Mammary epithelial cell (primary cell): ENCODE measurements around the gene OGA.
A peak's percentile ranks its signal among the peaks of the same experiment; 100 is the strongest.

Experiments
- EZH2 ChIP-seq: IDR thresholded peaks from 2 replicates; pipeline ENCODE4 v1.6.1; 2012; ENCODE audit warnings: low read length, inconsistent platforms, borderline replicate concordance
- TF ChIP-seq, protein P1 (sequence below), 2 donors: IDR thresholded peaks in 1 of 2; conservative IDR thresholded peaks in 1 of 2; 2 replicates each; pipeline ENCODE4 v1.5.1; 2011 to 2012; ENCODE audit warnings: inconsistent platforms in 2 of 2, low read length in 2 of 2, mild to moderate bottlenecking in 2 of 2, control low read depth in 1 of 2, low read depth in 1 of 2; ENCODE audit not compliant: insufficient read depth in 1 of 2; ENCODE audit errors: extremely low read depth in 1 of 2

DNA sequence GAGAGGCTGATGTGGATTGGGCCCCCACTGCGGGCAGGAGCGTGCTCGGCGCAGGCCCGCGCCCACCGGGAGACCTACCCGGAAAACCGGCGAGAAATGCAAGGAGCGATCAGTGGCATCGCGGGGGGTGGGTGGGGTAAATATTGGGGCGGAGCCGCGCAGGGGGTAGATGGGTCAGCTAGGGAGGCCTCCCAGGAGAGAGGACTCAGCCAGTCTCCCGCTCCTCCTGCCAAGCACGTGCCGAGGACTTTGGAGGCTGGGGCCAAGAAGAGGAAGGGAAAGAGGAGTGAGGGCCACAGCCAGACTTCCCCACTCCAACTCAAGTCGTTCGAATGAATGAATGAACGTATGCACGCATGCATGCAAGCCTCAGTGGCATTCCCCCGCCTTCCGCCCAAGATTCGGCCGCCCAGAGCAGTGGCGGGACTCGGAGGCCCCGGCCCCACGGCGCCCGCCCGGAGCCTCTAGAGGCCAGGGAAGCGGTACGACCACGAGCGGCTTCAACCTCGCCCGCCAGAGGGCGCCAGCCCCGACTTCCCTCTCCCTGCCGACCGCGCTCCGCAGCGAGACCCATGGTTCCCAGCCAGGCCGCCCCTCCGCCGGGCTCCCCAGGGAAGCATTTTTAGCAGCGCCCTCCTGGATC is 38.6 kb downstream of the OGA start:
- TF ChIP-seq, protein P1, sequence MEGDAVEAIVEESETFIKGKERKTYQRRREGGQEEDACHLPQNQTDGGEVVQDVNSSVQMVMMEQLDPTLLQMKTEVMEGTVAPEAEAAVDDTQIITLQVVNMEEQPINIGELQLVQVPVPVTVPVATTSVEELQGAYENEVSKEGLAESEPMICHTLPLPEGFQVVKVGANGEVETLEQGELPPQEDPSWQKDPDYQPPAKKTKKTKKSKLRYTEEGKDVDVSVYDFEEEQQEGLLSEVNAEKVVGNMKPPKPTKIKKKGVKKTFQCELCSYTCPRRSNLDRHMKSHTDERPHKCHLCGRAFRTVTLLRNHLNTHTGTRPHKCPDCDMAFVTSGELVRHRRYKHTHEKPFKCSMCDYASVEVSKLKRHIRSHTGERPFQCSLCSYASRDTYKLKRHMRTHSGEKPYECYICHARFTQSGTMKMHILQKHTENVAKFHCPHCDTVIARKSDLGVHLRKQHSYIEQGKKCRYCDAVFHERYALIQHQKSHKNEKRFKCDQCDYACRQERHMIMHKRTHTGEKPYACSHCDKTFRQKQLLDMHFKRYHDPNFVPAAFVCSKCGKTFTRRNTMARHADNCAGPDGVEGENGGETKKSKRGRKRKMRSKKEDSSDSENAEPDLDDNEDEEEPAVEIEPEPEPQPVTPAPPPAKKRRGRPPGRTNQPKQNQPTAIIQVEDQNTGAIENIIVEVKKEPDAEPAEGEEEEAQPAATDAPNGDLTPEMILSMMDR (conservative IDR thresholded peaks at IDR 0.05 in 1 of 2, IDR thresholded peaks at IDR 0.05 in 1 of 2; ENCODE audit: extremely low read depth in 1 of 2, insufficient read depth in 1 of 2, low read depth in 1 of 2, low read length in 2 of 2), result peak; percentile 56 to 84
- no peak for TF ChIP-seq EZH2
